GM21737 (cell line): ENCODE measurements around the gene RETREG3.
"Not testable (repeated sequence)": the region's sequence is repeated elsewhere in the genome, so short reads cannot be mapped to it uniquely, and the experiment has no call there.

Source experiments
- ATAC-seq: cut with Tn5 transposase; IDR thresholded peaks from one replicate; pipeline ENCODE4 v1.9.1; 2021; ENCODE audit warnings: mild to moderate bottlenecking, moderate library complexity; ENCODE audit not compliant: unreplicated experiment

Gene RETREG3

DNA sequence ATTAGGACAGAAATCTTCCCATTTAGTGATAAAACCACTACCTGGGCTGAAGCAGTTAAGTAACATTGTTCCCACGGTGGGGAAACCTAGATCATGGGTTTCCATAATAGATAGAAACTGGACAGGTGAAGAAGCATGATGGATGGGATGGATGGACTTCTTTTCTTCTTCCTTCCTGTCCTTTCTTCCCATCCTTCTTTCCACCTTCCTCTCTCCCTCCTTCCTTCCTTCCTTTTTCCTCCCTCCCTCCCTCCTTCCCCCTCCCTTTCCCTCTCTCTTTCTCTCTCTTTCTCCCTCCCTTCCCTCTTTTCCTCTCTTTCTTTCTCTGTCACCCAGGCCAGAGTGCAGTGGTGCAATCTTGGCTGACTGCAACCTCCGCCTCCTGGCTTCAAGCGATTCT is 34.7 kb downstream of the RETREG3 start:
- ATAC-seq, result no peak

DNA sequence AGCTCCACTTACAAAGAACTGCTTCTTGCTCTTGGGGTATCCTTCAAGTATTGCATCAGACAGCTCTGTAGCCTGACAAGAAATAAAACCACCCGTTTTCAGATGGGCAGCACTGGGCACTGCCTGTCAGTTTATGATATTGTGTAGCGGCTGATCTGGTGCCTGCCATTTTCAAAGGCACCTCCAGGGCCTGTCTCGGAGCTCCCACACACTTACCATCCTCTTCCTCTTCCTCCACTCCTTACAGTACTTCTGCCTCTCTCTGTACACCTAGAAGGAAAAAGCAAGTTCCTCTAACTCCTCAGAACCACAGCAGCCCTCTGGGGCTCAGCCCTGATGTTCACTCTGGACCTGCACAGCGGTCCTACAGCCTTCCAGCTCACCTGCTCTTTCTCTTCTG is 36.1 kb downstream of the RETREG3 start:
- no peak for ATAC-seq

DNA sequence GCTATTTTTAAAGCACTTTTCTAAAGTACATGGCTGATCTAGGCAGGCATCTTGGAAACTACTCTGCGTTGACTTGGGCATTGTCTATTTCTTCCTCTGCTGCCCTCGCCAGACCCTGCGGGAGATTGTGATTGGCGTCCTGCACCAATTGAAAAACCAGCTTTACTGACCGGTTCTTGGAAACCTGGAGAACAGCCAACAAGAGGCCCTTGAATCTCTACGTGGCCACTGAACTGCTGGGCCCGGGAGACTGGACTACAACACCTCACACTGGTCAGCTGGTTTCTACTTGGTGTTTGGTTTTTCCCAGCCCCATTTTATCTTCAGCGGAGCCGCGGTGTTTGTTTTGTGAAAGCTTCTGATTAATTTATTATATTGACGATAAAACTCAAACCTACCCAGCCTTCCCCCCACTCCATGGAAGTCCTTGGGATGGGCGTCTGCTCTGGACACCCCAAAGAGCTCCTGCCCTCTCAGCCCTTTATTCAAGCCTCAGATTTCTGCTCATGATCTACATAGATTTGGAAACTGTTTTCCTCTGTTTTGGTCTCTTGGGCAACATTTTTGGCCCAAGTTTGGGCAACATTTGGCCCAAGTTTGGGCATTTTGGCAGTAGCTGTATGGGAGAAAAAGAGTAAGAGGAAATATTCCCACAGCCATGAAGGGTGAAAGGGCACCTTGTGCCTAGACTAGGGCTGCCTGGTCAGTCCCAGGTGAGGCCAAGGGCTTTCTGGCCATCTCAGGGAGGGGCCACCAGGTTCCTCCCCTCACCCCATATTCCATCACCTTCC is 37.5 kb downstream of the RETREG3 start:
- no peak for ATAC-seq

DNA sequence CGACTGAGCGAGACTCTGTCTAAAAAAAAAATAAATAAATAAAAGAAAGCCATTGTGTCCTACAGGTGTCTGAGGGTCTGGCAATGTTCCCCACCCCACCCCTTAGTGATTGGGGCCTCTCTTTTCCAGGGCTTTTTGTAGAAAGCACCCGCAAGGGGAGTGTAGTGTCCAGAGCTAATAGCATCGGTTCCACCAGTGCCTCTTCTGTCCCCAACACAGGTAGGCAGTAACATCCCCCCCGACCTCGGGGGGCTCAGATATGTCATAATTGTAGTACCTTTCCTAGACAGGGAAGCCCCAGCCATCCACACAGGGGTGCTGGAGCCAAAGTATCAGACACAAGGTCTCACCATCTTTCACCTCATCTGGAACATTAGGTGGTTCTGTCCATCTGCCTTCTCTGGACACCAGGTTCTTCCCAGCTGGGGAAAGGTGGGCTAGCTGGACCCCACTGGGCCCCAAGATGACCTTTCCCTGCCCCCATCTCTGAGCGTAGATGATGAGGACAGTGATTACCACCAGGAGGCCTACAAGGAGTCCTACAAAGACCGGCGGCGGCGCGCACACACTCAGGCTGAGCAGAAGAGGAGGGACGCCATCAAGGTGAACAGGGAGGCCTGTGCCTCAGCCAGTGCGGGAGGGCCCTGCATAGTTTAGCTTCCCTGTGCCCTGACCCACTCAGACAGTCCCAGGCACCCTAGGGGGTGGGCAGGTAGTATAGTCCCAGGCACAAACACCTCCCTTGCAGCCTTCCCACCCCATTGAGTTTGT is 40.6 kb downstream of the RETREG3 start:
- ATAC-seq, result no peak

DNA sequence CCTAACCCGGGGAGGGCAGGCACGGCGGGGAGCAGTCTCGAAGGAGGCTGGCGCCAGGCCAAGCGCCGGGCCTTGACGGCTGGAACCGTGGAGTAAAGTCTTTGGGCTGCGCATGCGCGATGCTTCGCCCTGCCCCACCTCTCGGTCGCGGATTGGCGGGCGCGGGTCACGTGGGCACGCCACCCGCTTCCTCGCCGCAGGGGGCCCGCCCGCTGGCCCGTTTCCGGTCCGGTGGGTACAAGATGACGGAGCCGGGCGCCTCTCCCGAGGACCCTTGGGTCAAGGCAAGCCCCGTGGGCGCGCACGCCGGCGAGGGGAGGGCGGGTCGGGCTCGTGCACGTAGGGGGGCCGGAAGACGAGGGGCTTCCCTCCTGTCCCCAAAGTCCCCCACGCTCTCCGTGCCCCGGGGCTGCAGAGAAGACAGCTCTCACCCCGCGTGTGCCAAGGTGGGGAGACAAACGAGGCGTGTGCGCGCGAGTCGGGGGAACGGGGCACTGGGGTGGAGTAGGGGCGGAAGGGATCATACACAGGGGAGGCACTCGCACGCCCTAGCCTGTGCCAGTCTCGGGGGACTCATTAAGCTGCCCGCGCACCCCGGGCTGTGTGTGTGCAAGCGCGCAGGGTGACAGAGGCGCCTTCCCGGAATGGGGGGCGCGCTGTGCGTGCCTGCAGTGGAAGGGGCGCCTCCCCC is 42.1 kb downstream of the RETREG3 start, which contains the start of gene MLX:
Gene MLX, plus strand, starts transcription at position 218 of the 691 bp plus-strand sequence. Its CDS starts 25 bp downstream, at position 243.
- peak; percentile 33 for ATAC-seq

DNA sequence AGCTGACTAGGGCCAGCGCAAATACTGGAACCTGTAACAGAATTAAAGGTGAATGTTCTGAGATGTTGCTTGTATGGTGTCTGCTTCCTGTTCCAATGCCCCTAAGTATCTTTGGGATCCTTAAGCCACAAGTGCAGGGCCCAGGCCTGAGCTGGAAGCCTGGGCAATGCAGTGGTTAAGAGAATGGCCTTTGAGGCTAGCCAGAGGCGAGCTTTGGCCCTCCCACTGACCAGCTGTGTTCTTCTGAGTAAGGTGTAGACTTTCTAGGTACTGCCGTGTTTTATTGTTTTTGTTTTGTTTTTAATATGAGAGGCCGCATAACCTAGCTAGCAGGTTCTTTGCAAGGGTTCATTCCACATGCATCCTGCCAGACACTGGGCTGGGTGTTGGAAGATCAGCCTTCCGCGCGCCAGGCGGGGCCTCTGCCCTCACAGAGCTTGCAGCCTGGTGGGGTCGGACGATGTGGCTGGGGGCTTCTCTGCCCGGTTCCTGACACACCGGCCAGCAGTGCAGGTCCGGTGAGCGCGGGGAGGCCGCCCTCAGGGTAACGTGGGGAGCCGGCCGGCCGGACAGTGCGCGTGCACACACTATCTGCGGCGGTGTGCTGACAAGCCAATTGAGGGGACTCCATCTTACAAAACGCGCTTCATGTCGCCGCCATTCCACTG is 42.8 kb downstream of the RETREG3 start:
- ATAC-seq, result no peak

DNA sequence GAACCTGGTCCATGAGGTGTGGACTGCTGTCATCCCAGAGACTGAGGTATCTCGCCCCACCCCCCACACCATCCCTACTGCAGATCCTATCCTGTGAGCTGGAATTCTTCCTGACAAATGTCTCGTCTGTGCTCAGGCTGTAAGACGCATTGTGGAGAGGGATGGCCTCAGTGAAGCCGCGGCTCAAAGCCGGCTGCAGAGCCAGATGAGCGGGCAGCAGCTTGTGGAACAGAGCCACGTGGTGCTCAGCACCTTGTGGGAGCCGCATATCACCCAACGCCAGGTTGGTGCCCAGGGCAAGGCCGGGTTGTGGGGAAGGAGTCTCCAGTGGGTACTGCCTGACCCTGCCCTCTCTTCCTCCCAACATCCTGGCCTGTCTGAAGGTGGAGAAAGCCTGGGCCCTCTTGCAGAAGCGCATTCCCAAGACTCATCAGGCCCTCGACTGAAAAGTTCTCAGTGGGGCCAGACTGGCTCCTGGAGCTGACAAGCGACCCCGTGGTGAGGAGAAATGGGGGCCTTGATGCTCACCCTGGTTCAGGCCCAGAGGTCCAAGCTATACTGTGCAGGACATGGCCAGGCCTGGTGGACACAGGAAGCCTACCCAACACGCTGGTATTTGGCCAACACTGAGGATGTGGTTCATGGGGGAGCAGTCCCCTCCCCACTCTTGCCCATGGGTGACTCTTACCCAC is 43.5 kb downstream of the RETREG3 start:
- no peak for ATAC-seq

DNA sequence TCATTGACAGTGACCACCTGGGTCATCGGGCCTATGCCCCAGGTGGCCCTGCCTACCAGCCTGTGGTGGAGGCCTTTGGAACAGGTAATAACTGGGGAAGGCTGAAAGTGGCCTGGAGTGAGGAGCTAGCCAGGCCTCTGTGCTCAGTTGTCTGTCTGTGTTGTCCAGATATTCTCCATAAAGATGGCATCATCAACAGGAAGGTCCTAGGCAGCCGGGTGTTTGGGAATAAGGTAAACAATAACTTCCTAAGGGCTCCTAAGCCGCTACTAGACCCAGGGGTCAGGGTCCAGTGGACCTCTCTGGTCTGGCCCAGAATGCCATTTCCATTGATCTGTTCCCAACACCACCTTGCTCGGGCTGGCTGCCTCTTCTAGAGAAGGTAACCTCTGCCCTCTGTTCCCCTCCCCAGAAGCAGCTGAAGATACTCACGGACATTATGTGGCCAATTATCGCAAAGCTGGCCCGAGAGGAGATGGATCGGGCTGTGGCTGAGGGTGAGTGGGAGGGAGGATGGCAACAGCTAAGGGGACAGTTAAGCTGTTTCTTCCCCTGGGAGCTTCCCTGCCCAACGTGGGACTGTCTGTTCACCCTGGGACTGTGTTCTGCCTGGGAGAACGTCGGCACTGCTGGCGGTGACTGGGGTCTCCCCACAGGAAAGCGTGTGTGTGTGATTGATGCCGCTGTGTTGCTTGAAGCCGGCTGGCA is 44.2 kb downstream of the RETREG3 start:
- ATAC-seq, result no peak

DNA sequence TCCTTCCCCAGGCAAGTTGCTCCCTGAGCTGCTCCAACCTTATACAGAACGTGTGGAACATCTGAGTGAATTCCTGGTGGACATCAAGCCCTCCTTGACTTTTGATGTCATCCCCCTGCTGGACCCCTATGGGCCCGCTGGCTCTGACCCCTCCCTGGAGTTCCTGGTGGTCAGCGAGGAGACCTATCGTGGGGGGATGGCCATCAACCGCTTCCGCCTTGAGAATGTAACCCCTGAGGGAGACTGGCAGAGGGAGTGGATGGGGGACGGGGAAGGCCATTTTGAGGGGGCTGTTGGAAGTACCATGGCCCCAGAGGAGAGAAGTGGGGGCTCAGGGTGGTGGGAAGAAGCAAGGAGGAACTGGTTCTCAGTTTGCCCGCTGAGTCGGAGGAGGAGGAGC is 45.2 kb downstream of the RETREG3 start:
- no peak for ATAC-seq

DNA sequence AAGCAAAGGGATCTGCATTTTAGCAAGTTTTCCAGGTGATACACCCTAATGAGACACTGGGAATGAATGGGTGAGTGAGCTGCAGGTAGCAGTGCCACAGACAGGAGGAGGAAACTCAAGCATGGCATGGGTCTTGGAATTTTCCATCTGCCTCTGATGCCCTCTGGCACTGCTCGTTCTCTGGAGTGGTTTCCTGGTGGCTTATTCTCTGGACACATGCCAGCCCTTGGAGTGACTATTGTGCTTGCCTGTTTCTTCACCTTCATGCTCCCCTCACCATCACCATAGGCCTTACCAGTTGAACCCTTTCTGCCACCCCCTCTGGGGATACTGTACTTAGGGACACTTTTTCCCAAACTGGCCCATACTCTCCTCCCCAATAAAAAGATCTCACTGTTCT is 45.6 kb downstream of the RETREG3 start:
- no peak for ATAC-seq

DNA sequence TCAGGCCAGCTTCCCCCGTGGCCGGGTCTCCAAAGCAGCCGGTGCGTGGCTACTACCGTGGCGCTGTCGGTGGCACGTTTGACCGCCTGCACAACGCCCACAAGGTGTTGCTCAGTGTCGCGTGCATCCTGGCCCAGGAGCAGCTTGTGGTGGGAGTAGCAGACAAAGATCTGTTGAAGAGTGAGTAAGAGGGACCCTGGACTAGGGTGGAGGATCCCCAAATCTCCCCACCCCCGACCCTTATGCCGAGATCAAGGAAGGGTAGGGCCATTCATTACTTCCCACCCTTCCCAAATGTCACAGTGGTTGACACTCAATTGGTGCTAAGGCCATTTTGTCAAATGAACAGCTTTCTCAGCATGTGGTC is 46.0 kb downstream of the RETREG3 start:
- no peak for ATAC-seq

DNA sequence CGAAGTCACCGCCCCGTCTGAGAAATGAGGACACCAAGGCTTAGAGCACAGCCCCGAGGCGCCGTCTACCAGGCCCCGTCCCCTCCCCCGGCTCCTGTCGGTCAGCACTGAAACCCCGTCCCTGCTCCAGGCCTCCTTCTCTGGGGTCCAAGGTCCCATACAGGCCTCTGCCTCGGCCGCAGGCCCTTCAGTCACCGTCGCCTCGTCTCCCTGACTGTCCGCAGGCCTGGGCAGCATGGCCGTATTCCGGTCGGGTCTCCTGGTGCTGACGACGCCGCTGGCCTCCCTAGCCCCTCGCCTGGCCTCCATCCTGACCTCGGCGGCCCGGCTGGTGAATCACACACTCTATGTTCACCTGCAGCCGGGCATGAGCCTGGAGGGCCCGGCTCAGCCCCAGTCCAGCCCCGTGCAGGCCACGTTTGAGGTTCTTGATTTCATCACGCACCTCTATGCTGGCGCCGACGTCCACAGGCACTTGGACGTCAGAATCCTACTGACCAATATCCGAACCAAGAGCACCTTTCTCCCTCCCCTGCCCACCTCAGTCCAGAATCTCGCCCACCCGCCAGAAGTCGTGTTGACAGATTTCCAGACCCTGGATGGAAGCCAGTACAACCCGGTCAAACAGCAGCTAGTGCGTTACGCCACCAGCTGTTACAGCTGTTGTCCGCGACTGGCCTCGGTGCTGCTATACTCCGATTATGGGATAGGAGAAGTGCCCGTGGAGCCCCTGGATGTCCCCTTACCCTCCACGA is 46.6 kb downstream of the RETREG3 start:
- no peak for ATAC-seq

DNA sequence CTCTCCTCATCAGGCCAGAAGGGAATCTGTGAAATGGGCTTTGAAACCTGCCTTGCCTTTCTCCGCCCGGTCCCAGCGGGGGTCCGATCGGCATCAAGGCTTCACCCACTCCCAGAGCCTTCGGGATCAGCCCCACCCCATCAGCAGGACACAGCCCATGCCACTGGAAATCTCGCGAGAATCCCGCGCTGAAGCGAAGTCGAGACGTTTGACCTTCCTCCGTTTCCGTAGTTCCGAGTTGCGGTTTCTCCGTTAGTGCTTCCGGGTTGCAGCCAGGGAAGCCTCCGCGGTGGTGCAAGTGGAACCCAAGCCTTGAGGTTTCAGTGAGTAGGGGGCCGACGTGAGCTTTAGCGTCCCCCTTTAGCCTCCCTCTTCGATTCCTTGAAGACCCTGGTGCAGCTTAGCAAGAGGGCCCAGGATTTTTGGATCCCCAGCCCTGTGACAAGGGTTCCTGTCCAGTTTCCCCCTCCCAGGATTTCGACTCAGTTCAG is 47.2 kb downstream of the RETREG3 start, which contains the start of gene COASY:
Gene COASY, plus strand, starts transcription at position 252 of the 491 bp plus-strand sequence. CDS start 475 bp downstream, outside the sequence.
- ATAC-seq, result no peak

DNA sequence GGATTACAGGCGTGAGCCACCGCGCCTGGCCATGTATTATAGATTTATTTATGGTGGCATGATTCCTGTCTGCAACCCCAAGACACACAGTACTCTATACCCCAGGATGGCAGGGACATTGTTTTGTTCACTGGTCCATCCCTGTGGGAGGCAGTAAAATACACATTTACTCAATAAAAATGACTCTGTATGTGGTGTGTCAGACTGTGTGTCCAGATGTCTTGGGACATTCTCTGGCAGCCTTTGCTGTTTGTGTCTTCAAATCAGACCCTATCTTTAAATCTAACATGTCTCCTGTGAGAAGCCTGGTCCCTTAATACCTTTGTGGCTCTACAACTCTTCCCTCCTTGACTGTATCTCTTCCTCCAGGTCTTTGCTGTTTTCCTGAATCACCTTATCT is 48.9 kb downstream of the RETREG3 start:
- no peak for ATAC-seq

DNA sequence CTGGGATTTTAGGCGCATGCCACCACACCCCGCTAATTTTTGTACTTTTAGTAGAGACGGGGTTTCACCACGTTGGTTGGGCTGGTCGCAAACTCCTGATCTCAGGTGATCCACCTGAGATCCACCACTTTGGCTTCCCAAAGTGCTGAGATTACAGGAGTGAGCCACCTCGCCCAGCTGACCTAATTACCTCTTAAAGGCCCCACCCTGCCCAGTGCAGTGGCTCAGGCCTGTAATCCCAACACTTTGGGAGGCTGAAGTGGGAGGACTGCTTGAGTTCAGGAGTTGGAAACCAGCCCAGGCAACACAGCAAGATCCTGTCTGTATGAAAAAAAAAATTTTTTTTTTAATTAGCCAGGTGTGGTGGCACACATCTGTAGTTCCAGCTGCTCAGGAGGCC is 50.1 kb downstream of the RETREG3 start:
- ATAC-seq, result no peak

DNA sequence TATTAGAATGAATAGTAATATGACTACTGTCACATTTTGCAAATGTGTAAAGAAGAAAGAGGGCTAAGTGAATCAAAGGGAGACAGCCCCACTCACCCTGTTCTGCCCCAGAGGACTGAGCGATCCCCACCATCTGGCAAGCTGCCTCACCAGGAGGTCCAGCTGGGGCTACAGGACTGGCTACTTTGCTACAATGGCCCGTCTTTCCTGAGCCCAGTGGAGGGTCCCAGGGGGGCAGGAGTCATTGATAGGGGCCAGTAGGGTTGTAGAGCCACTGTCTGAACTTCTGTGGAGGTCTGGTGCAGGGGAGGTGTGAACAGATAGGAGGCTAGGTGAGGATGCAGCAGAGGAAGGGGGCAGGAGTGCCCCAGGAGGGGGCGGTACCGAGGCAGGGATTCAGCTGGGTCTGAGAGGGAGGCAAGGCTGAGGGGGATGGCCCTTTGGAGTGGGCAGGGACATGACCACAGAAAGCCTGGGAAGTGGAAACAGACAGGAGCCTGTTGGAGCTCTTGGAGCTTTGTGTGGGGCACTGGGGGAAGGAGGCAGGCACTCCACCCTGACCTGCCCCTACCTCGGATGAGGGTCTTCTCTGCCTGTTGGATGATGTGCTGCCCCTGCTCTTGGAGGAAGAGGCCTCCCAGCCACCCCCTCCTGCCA is 53.1 kb downstream of the RETREG3 start:
- not testable (repeated sequence) for ATAC-seq

DNA sequence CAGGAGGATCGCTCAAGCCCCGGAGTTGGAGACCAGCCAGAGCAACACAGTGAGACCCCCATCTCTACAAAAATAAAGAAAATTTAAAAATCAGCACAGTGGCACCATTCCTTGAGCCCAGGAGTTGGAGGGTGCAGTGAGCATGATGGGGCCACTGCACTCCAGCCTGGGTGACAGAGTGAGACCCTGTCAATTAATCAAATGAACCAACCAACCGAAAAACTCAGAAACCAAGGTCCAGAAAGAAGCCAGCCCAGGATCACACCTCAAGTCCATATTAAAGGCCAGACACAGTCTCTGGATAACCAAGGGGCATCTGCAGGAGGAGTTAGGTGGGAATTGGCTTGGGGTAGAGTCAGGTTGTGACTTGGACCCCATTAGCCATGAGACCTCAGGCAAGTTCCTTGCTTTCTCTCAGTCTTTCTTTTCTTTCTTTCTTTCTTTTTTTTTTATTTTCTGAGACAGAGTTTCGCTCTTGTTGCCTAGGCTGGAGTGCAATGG is 54.0 kb downstream of the RETREG3 start:
- ATAC-seq, result no peak
